GM18519 (cell line): ENCODE measurements around the gene MGAT2.
"Not testable (repeated sequence)": the region's sequence is repeated elsewhere in the genome, so short reads cannot be mapped to it uniquely, and the experiment has no call there.

ENCODE experiments used
- ATAC-seq: cut with Tn5 transposase; IDR thresholded peaks from one replicate; pipeline ENCODE4 v1.9.1; 2021; ENCODE audit warnings: mild to moderate bottlenecking, moderate library complexity; ENCODE audit not compliant: unreplicated experiment, low FRiP score

MGAT2 gene

GRCh38 chr14:49620182-49621113, at the start of gene MGAT2, which contains the start of gene RPL36AL:
TSS of gene MGAT2 (plus strand) at chr14:49620799. CDS start at chr14:49621269, 470 bp downstream.
TSS of gene RPL36AL (minus strand) at chr14:49620626. CDS start at chr14:49619104, 1,522 bp downstream.
- ATAC-seq: peak; percentile 86

- no peak for ATAC-seq
Measured at GRCh38 chr14:49574038-49574437, 46.6 kb upstream of the MGAT2 start.

- ATAC-seq: no peak
Measured at GRCh38 chr14:49578141-49578540, 42.5 kb upstream of the MGAT2 start.

- ATAC-seq: no peak
Measured at GRCh38 chr14:49579841-49580240, 40.8 kb upstream of the MGAT2 start.

- no peak for ATAC-seq
Measured at GRCh38 chr14:49581209-49582112, 39.1 kb upstream of the MGAT2 start.

- no peak for ATAC-seq
Measured at GRCh38 chr14:49582113-49582977, 38.3 kb upstream of the MGAT2 start.

- ATAC-seq: no peak
Measured at GRCh38 chr14:49583629-49584028, 37.0 kb upstream of the MGAT2 start.

GRCh38 chr14:49584058-49584457, 36.5 kb upstream of the MGAT2 start:
- ATAC-seq: no peak

- not testable (repeated sequence) for ATAC-seq
Measured at GRCh38 chr14:49584981-49585640, 35.5 kb upstream of the MGAT2 start.

GRCh38 chr14:49585803-49586672, 34.6 kb upstream of the MGAT2 start, which contains the start of gene RPS29:
TSS of gene RPS29 (minus strand) at chr14:49586380. CDS start at chr14:49586346, 34 bp downstream.
- ATAC-seq: peak; percentile 86

- ATAC-seq: peak; percentile 26
Measured at GRCh38 chr14:49586673-49587460, 33.7 kb upstream of the MGAT2 start.

- ATAC-seq: no peak
Measured at GRCh38 chr14:49589387-49589786, 31.2 kb upstream of the MGAT2 start.

GRCh38 chr14:49593016-49593415, 27.6 kb upstream of the MGAT2 start:
- ATAC-seq: no peak

- peak; percentile 30 for ATAC-seq
Measured at GRCh38 chr14:49594347-49595091, 26.1 kb upstream of the MGAT2 start.

- no peak for ATAC-seq
Measured at GRCh38 chr14:49598189-49598484, 22.5 kb upstream of the MGAT2 start.

GRCh38 chr14:49598485-49599300, 21.9 kb upstream of the MGAT2 start, which contains the start of gene LRR1:
TSS of gene LRR1 (plus strand) at chr14:49598940. CDS start at chr14:49599021, 81 bp downstream.
- no peak for ATAC-seq
